ENCODE data around the gene SUMF2.
"Not testable (repeated sequence)": the region's sequence is repeated elsewhere in the genome, so short reads cannot be mapped to it uniquely, and the experiment has no call there.

The SUMF2 gene

DNA sequence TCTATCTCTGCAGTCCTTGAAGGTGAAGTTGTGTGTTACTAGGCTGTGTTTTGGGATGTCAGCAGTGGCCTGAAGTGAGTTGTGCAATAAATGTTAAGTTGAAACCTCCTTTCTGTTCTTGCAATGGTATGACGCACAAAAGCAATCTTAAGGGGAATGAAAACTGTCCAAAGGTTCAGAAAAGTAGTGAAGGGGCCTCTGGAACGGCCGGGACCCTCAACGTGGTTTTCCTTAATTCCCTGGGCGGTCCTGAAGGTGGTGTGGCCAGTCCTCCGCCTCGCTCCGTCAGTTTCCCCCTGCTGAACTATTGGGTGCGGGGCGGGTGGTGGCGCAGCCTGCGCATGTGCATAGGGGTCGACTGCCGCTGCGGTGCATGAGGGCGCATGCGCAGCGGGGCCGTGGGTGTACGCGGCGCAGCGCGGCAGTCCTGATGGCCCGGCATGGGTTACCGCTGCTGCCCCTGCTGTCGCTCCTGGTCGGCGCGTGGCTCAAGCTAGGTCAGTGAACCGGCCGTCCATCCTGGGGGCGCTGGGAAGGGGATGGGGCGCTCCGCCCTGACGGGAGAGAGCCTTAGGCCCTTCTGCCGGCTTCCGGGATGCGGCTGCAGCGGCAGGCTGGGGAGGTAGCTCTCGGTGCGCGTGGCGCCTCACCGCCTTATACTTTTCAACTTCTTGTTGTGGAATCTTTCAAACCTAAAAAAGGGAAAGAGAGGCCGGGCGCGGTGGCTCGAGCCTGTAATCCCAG lies at the start of gene SUMF2:
Gene SUMF2 (plus strand): TSS at position 405 of the 744 bp plus-strand sequence. CDS start 26 bp downstream, at position 431.
- peak; percentile 87 for DNase-seq (ENCODE audit: low read depth)

DNA sequence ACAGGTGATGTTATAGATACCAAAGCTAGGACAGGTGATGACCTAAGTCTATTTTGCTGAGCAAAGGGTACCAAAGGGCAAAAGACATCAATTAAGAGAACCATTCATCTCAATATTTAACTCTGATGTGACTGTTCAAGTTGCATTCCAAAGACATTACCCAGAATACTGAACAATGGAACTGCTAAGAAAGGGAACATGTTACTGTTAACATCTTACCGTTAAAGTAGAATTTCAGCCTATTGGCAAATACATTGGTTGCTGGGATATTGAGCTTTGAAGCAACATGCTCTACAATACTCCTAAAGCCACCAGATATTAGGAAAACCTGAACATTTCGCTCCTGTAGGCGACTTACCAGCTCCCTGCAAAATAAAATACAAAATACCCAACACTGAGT lies 47.1 kb upstream of the SUMF2 start:
- not testable (repeated sequence) for DNase-seq (ENCODE audit: low read depth)

DNA sequence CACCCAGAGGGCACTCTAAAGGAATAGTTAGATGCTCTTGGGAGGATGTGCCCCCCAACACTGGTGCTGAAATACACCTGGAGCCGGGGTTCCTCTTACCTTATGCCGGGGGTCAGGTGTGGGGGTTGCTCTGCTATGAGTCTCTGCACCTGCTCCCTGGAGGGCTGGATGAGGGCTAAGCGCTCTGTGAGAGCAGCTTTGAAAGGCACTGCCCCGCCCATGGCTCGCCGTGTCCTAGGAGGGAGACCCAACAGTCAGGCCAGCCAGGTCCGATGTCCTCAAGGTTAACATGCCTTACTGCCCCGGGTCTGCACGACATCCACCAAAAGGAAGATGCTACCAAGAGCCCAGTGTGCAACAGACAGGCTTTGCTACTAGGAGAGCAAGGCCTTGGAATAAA lies 44.6 kb upstream of the SUMF2 start:
- no peak for DNase-seq (ENCODE audit: low read depth)

DNA sequence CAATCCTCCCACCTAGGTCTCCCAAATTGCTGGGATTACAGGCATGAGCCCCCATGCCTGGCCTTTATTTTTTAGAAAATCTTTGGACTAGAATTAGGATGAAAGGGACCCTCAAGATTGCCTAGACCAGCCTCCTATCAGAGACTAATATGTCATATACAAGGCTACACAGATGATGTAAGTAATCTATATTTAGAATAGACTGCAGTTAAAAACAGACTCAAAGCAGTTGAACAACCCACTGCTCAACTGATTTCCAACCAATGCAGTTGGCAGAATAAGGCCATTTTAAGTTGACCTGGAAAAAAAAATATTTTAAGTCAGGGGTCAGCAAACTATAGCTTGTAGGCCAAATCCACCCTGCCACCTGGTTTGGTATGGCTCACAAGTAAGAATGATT lies 40.6 kb upstream of the SUMF2 start:
- DNase-seq (ENCODE audit: low read depth): no peak

DNA sequence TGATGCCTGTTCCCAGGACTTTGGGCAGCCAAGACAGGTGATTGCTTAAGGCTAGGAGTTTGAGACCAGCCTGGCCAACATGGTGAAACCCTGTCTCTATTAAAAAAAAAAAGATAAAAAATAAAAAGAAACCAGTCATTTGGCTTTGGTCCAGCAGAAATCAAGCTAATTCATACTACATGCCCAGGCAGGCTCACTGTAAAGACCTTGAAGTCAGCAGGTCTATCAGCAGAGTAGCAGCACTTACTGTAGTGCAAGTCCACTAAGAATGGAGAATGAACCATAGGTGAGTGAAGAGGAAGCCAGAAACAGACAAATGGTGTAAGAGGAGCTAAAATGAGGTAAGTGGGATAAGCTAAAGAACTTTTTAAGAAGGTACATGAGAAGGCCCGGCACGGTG lies 37.5 kb upstream of the SUMF2 start:
- no peak for DNase-seq (ENCODE audit: low read depth)

DNA sequence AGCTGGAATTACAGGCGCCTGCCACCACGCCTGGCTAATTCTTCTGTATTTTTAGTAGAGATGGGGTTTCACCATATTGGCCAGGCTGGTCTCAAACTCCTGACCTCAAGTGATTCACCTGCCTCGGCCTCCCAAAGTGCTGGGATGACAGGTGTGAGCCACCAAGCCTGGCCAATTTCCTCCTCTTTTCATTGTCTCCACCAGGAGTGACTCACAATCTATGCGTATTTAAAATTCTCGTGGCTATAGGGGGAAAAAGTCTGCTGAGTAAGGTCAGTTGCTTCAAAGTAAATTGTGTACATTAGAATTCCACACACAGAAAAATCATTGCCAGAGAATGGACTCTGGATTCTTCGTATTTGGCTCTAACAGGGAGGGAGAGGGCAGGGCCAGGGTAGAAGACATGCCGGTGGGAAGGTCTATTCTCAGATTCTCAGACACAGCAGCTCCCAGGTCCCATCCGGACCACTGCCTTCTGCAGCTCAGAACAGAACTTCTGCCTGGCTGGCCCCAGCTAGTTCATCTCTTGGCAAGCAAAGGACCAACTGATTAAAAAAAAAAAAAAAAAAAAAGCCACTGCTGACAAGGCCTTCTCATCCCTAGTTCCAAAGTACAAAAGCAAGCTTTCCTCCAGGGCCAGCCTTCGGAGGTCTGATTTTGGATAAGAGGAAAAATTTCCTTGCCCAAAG lies 35.0 kb upstream of the SUMF2 start:
- DNase-seq (ENCODE audit: low read depth): no peak

DNA sequence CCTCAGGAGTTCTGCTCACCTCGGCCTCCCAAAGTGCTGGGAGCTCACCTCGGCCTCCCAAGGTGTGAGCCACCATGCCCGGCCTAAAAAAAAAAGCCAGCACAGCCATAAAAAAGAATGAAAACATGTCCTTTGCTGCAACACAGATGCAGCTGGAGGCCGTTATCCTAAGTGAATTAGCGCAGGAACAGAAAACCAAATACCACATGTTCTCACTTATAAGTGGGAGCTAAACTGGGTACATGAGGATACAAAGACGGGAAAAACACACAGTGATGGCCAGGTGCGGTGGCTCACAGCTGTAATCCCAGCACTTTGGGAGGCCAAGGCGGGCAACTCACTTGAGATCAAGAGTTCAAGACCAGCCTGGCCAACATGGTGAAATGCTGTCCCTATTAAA lies 33.7 kb upstream of the SUMF2 start:
- DNase-seq (ENCODE audit: low read depth): no peak

DNA sequence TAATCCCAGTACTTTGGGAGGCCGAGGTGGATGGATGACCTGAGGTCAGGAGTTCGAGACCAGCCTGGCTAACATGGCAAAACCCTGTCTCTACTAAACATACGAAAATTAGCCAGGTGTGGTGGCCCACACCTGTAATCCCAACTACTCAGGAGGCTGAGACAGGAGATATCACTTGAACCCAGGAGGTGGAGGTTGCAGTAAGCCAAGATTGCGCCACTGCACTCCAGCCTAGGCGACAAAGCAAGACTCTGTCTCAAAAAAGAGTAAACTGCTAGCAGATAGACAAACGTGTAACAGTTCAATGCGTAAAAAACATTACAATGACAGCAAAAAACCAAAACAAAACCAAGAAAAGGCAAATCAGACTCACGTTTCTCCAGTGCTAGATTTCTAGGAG lies 32.5 kb upstream of the SUMF2 start:
- not testable (repeated sequence) for DNase-seq (ENCODE audit: low read depth)

DNA sequence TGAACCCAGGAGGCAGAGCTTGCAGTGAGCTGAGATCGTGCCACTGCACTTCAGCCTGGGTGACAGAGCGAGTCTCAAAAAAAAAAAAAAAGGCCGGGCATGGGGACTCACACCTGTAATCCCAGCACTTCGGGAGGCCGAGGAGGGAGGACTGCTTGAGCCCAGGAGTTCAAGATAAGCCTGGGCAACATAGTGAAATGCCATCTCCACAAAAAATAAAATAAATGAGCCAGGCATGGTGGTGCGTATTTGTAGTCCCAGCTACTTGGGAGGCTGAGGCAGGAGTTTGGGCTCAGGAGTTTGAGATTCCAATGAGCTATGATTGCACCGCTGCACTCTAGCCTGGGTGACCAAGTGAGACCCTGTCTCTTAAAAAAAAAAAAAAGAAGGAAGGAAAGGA lies 31.5 kb upstream of the SUMF2 start:
- DNase-seq (ENCODE audit: low read depth): not testable (repeated sequence)

DNA sequence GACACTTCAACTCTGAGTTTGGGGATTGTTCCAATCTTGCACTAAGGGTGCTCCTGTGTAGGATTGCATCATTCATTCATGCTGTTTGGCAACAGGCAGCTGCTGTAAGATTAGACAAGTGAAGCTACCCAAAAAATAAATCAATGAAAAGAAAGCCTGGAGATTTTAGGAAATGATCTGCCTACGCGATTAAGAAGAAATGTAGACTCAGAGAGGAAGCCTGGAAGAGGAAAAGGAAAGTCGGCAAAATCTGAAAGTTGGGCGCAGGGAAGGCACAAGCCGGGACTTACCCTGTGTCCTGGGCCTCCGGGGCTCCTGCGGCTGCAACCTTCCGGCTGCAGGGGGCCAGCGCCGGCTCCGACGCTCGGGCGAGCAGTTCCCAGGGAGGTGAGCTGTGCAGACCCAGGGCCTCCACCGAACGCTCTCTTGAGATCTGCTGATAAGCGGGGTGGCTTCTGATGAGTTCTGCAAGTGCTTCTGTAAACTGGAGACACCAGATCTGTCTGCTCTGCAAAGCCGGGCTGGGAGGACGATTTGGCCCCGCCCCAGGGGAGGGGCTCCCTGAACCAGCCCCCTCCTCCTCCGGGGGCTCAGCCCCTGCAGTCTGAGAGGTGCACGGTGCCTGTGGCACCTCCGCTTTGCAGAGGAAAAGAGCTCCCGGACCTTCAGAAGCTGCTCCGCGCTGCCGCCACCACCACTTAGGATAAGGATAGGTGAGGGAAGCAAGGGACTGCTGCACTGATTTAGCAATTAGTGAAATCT lies 30.2 kb upstream of the SUMF2 start:
- DNase-seq (ENCODE audit: low read depth): peak; percentile 55

DNA sequence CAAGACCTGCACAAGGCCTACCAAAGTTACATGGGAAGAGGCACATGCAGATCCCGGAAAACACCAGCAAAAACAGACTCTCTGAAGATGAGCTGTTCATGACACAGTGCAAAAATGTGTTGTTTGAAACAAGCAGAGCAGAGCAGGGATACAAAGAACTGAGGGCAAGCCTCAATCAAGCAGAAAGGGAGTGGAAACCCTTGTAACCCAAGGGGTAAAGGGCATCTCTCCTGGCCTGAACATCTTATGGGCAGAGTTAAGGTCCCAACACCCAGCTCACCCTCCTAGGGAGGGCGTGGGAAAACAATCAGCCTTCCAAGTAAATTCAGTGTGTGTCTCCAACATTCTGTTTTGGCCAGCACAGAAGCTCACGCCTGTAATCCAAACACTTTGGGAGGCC lies 23.4 kb upstream of the SUMF2 start:
- no peak for DNase-seq (ENCODE audit: low read depth)

DNA sequence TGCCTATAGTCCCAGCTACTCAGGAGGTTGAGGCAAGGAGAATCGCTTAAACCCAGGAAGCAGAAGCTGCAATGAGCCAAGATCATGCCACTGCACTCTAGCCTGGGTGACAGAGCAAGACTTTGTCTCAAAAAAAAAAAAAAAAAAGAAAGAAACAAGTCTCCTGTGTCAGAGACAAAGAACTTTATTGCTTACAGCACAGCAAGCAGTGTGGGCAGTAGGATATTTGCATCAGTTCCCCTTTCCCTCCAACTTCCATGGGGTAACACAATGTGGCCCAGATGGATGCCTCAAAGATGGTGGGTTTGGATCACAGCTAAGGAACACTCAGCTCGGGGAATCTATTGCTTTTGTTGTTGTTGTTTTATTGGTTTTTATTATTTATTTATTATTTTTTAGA lies 18.3 kb upstream of the SUMF2 start:
- not testable (repeated sequence) for DNase-seq (ENCODE audit: low read depth)

DNA sequence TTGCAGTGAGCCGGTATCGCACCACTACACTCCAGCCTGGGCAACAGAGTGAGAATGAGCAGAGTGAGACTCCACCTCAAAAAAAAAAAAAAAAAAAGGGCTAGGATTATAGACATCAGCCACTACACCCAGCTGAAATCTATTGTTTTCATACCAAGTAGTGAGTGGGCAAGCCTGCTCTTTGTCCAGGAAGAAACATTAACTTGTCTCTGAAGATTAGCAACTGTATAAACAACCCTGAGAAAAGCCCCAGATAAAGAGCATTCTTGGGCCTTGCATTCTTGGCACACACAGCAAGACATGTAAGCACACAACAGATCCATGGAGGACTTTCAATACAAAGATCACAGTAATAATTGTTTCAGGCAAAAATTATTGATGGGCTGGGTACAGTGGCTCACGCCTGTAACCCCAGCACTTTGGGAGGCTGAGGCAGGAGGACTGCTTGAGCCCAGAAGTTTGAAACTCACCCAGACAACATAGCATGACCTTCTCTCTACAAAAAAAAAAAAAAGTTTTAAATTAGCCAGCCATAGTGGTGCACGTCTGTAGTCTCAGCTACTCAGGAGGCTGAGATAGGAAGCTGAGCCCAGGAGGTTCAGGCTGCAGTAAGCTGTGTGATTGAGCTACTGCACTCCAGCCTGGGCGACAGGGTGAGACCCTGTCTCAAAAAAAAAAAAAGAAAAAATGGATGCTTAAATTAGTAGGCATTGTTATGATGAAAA lies 17.2 kb upstream of the SUMF2 start:
- no peak for DNase-seq (ENCODE audit: low read depth)

DNA sequence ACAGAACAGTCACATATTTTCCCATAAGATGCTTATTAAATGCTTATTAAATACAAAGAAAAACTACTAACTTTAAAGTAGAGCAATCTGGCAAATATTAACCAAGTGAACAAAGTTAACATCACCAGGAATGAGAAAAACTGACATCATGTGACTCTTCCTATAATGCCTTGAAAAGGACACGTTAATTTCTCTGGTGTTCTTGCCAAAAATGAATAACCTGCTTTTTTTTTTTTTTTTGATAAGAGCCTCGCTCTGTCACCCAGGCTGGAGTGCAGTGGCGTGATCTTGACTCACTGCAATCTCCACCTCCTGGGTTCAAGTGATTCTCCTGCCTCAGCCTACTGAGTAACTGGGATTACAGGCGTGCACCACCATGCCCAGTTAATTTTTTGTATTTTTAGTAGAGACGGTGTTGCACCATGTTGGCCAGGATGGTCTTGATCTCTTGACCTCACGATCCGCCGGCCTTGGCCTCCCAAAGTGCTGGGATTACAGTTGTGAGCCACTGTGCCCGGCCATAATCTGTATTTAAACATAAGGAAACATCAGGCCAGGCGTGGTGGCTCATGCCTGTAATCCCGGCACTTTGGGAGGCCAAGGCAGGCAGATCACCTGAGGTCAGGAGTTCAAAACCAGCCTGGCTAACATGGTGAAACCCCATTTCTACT lies 16.5 kb upstream of the SUMF2 start:
- not testable (repeated sequence) for DNase-seq (ENCODE audit: low read depth)

DNA sequence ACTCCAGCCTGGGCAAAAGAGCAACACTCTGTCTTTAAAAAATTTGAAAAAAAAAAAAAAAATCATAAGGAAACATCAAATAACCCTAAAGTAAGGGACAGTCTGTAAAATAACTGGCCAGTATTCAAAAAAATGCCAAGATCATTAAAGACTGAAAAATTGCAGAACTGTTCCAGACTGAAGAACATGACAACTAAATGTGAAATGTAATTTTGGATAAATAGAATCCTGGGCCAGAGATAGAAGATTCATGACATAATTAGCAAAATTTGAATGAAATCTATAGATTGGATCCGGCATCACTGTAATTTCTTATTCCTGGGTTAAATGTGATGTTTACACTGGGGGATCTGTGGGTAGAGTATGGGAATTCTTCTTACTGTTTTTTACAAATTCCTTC lies 15.8 kb upstream of the SUMF2 start:
- no peak for DNase-seq (ENCODE audit: low read depth)

DNA sequence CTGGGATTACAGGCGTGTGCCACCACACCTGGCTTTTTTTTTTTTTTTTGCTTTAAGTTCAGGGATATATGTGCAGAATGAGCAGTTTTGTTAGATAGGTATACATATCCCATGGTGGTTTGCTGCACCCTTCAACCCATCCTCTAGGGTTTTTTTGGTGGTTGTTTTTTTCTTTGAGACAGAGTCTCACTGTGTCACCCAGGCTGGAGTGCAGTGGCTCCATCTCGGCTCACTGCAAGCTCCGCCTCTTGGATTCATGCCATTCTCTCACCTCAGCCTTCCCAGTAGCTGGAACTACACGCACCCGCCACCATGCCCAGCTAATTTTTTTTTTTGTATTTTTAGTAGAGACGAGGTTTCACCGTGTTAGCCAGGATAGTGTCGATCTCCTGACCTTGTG lies 15.3 kb upstream of the SUMF2 start:
- not testable (repeated sequence) for DNase-seq (ENCODE audit: low read depth)

DNA sequence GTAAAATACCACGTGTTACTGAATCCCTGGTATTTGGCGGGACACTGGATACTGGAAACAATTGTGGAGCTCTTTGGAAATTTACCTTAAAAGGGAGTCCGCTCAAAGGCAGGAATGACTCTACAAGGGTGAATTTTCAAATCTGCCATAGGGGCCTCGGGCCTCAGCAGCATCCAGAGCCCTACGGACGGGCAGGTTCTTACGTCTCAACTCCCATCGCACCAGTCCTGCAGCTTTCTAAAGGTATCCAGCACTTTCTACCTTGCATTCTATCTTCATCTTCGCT lies 13.1 kb upstream of the SUMF2 start:
- DNase-seq (ENCODE audit: low read depth): no peak

DNA sequence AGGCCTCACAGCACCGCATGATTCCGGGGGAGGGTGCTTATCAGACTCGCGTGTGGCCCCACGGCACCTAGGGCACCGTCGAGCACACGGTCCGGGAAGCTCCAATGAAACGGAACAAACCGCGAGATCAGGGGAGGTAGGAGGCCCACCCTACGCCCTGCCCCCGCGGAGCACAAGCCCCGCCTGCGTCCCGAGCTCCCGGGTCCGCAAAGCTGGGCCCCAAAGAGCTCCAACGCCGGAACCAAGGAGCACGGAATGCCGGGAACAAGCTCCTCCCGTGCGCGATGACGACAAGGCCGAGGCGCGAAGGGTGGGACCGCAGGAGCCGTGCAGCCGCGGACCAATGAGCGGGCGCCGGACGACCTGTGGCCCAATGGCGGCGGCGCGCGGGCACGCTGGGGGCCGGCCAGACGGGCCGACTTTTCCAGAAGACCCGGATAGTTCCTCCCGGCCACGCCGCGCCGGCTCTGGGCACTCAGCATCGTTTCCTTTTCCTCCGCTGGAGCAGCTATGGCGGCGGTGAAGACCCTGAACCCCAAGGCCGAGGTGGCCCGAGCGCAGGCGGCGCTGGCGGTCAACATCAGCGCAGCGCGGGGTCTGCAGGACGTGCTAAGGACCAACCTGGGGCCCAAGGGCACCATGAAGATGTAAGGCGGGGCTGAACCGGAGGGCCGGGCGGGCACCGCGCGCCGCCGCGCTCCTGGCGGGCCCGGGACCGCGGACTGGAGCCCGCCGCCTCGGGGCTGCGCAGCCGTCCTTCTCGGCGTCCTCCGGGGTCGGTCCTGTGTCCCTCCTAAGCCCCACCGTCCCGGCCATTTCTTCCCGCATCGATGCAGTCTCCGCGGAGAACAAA lies 12.5 kb upstream of the SUMF2 start, which contains the start of the genes CCT6A and PSPH:
Gene CCT6A (plus strand): TSS at position 427 of the 853 bp plus-strand sequence. CDS start 84 bp downstream, at position 511.
Gene PSPH (minus strand): TSS at position 106 of the 853 bp plus-strand sequence. CDS start 30,232 bp downstream, outside the sequence.
- peak; percentile 88 for DNase-seq (ENCODE audit: low read depth)

DNA sequence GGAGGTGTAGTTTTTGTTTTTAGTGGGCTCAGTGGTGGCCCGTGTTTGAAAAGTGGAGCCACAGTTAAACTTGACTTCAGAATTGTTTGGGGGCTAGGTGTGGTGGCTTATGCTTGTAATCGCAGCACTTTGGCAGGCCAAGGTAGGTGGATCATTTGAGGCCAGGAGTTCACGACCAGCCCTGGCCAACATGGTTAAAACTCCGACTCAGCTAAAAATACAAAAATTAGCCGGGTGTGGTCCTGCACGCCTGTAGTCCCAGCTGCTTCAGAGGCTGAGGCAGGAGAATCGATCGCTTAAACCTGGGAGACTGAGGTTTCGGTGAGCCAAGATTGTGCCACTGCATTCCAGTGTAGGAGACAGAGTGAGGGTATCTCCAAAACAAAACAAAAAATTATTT lies 10.7 kb upstream of the SUMF2 start:
- no peak for DNase-seq (ENCODE audit: low read depth)

DNA sequence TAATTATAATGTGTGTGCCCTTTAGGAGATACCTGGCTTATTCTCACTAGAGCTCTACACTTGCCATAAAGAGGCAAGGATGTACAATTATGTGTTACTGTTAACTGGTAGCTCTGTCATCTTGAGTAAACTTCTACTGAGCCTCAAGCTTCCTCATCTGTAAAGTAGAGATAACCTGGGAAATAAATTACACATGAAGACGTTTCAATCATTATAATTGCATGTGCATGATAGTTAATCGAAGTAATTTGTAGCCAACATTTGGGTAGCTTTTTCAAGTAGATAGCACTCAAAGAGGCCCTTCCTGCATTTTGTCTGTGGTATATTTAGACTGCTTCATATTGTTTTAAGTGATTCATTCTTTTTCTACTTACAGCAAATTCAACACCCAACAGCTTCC lies 10.1 kb upstream of the SUMF2 start:
- DNase-seq (ENCODE audit: low read depth): no peak

DNA sequence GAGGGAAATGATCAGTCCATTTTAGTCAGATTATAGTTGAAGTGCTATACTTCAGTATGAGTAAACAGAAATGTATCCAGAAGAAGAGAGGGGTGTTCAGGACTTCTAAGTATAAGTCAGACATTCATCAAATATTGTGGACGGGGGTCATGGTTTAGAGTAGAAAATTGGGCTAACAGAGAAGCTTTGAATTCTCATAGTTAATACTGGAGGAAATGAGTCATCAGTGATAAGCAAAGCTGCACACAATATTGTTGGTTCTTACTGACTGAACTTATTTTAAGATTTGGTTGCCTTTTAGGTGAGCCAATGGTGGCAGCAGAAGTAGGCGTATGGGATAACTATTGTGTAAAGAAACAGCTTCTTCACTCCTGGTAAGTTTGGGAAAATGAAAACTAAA lies 1.7 kb upstream of the SUMF2 start:
- no peak for DNase-seq (ENCODE audit: low read depth)

Data from activated T-helper 9 cell treated with anti-CD3 and anti-CD28 coated beads, Interleukin-2, amount 50 U/mL, for 16 hours (primary cell).